Activated CD4-positive, alpha-beta memory T cell treated with anti-CD3 and anti-CD28 coated beads for 36 hours (primary cell): ENCODE results near the gene CACNB4. TPM values are rescaled to one million over a fixed set of nuclear protein-coding genes. Genes with fewer than 3 reads are reported as not detected.
"Not testable (repeated sequence)": the region's sequence is repeated elsewhere in the genome, so short reads cannot be mapped to it uniquely, and the experiment has no call there.

Experiments
- CTCF ChIA-PET: fragments of 350-600 bp; sonication (Branson Sonifier 250); formaldehyde crosslinking; loops from one replicate; lab custom pipeline; 2021; ENCODE audit warnings: antibody characterized with exemption, inconsistent platforms; lab: Charles Lee
- POLR2A ChIA-PET: fragments of 350-600 bp; sonication (Branson Sonifier 250); formaldehyde crosslinking; loops from one replicate; lab custom pipeline; 2021; ENCODE audit warnings: antibody characterized with exemption; lab: Charles Lee
- DNase-seq: peaks from one replicate; pipeline ENCODE4 v3.0.0-alpha.2; 2020
- H3K27ac Mint-ChIP-seq: one replicate; pipeline ENCODE4 v1.8.0; 2021; ENCODE audit warnings: mixed read lengths
- H3K27me3 Mint-ChIP-seq: one replicate; pipeline ENCODE4 v1.8.0; 2021; ENCODE audit warnings: mixed read lengths
- H3K36me3 Mint-ChIP-seq: one replicate; pipeline ENCODE4 v1.8.0; 2021; ENCODE audit warnings: mixed read lengths
- H3K4me1 Mint-ChIP-seq: one replicate; pipeline ENCODE4 v1.8.0; 2021; ENCODE audit warnings: low read depth, mixed read lengths
- H3K4me3 Mint-ChIP-seq: one replicate; pipeline ENCODE4 v1.8.0; 2021; ENCODE audit warnings: mild to moderate bottlenecking, mixed read lengths
- H3K9me3 Mint-ChIP-seq: one replicate; pipeline ENCODE4 v1.8.0; 2021; ENCODE audit warnings: mixed read lengths
- intact Hi-C: fragments of 100-400 bp; cut with micrococcal nuclease; formaldehyde crosslinking; loops from one replicate; pipeline ENCODE4 v1.15.1; 2023
- total RNA-seq, 2 experiments: library from RNA; stranded (reverse); gene quantifications; one replicate each; pipeline ENCODE4 v1.2.3, GENCODE V29; 2021

Gene CACNB4
- total RNA-seq, 2 experiments from 2014 or later = 0.19 to 0.48 TPM

DNA sequence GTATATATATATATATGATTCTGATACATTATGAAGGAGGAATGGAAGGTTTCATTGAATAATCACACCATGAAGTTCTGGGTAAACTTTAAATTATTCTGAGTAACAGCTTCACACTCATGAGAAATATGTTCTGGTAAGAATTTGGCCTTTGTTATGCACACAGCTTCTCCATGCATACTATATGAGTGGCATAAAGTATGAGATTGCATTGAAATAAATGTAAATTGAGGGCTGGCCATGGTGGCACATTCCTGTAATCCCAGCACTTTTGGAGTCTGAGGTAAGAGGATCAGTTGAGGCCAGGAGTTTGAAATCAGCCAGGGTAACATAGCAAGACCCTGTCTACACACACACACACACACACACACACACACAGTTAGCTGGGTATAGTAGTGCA, 220.6 kb downstream of the CACNB4 start:
- POLR2A ChIA-PET = no interaction called here
- Mint-ChIP-seq H3K4me1 (peaks cover 11% of the 10 kb centered on the region), H3K27ac (no peak overlapping the region), H3K4me3 (no peak overlapping the region), H3K27me3 (no peaks in the 10 kb centered on the region), H3K9me3 (no peaks in the 10 kb centered on the region), H3K36me3 (no peaks in the 10 kb centered on the region)
- no peak for DNase-seq
- intact Hi-C loops = loop anchor here (5.0 kb wide), 1 partner anchor 51 kb away; the partner anchor contains the start of gene ARL5A
- CTCF ChIA-PET = no interaction called here

DNA sequence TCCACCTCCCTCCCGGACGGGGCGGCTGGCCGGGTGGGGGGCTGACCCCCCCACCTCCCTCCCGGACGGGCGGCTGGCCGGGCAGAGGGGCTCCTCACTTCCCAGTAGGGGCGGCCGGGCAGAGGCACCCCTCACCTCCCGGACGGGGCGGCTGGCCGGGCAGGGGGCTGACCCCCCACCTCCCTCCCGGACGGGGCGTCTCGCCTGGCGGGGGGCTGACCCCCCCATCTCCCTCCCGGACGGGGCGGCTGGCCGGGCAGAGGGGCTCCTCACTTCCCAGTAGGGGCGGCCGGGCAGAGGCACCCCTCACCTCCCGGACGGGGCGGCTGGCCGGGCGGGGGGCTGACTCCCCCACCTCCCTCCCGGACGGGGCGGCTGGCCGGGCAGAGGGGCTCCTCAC, 223.2 kb downstream of the CACNB4 start:
- intact Hi-C loops = loop anchor here (5.0 kb wide), 1 partner anchor 48 kb away; the partner anchor contains the start of gene ARL5A
- H3K36me3 Mint-ChIP-seq, H3K27ac Mint-ChIP-seq, H3K4me3 Mint-ChIP-seq, H3K9me3 Mint-ChIP-seq, POLR2A ChIA-PET, DNase-seq, CTCF ChIA-PET, H3K27me3 Mint-ChIP-seq: not testable (repeated sequence)
- peaks cover 11% of the 10 kb centered on the region for H3K4me1 Mint-ChIP-seq

DNA sequence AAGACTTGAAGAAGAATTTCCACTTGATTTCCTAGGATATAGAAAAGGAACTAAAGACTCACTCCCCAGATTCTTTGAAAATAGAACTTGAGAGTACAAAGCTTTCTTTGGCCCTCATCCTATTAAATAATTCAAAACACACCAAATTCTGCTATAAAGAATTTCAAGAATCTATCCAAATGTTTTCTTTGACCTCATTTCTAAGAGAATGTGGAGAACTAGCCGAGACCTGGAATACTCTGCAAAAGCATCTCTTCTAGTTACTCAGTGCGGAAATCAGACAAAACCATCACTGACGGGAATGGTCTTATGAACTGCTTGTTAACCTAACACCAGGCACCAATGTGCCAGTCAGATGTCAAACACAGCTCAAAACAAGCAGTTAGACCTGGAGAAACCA, 226.4 kb downstream of the CACNB4 start:
- H3K9me3 Mint-ChIP-seq = no peaks in the 10 kb centered on the region

DNA sequence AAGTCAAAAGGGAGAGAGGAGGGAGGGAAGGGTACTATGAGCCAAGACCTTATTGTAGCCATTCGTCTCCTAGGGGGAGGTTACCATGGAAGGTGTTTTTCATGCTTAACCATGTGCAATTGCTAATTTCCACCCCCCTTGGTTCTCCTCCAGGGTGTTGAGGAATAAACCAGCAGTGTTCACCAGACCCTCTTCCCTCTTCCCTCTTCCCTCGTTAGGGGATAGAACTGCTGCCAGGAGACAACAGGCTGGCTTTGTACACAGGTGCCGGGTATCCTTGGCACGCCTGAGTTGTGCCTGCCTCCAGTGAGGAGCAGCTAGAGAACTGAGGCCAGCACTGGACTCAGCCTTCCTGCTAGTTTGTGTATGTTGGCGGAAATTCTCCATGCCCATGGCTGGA, 229.6 kb downstream of the CACNB4 start:
- Mint-ChIP-seq H3K36me3 (no peaks in the 10 kb centered on the region), H3K27ac (no peak overlapping the region), H3K4me3 (no peak overlapping the region), H3K4me1 (no peaks in the 10 kb centered on the region), H3K9me3 (no peaks in the 10 kb centered on the region), H3K27me3 (peaks cover 6% of the 10 kb centered on the region)
- intact Hi-C loops = no loop called here
- POLR2A ChIA-PET = no interaction called here
- CTCF ChIA-PET = no interaction called here
- no peak for DNase-seq

More for the DNA sequence above, 226.4 kb downstream of the CACNB4 start:
- no peak for DNase-seq
- peaks cover 2% of the 10 kb centered on the region for H3K27me3 Mint-ChIP-seq
- no peak overlapping the region for H3K4me3 Mint-ChIP-seq
- H3K36me3 Mint-ChIP-seq = no peaks in the 10 kb centered on the region
- no peaks in the 10 kb centered on the region for H3K4me1 Mint-ChIP-seq
- no peak overlapping the region for H3K27ac Mint-ChIP-seq
- POLR2A ChIA-PET = no interaction called here
- CTCF ChIA-PET = no interaction called here
- intact Hi-C loops = no loop called here

DNA sequence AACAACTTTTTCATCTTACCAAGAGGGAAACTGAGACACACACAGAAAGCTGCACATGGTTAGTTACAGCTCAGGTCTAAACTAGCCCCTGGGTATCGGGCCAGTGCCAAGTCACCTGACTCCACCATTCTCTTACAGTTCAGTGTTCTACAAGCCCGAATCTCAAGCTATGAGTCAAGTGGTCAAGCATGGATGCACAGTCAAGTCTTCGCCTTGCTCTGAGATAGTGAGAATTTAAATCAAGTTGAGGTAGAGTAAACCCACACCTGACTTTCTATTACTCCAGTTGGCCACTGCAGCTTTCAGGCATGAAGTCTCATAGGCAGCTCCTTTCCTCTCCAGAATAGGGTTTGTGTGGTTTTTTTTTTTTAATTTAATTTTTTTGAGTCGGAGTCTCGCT, 236.1 kb downstream of the CACNB4 start:
- Mint-ChIP-seq H3K36me3 (no peaks in the 10 kb centered on the region), H3K27ac (no peak overlapping the region), H3K4me3 (no peak overlapping the region), H3K9me3 (no peaks in the 10 kb centered on the region), H3K27me3 (peaks cover 6% of the 10 kb centered on the region), H3K4me1 (no peaks in the 10 kb centered on the region)
- POLR2A ChIA-PET = no interaction called here
- intact Hi-C loops = no loop called here
- CTCF ChIA-PET = interaction anchor here (1.3 kb wide), 1 partner anchor 9 kb away, joined by 4 read pairs; no protein-coding TSS in a partner anchor
- DNase-seq = no peak

DNA sequence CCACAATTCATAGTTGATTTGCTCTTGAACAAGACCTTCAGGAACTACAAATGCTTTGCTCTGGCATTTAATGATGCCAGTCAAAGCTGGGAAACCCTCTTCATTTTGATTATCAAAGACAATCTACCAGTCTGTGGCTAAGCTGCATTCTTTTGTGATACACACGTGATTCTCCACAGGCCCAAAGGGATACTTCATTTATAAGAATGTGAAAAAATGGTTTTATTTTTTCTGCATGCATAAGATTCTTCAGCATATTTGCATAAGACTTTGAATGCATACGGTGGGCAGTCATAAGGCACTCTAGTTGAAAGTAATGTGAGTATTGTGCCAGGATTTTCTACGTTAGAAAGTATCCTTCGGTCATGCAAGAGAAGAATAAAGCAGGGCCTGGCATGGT, 237.7 kb downstream of the CACNB4 start:
- CTCF ChIA-PET = no interaction called here
- Mint-ChIP-seq H3K27ac (no peak overlapping the region), H3K36me3 (no peaks in the 10 kb centered on the region), H3K27me3 (peaks cover 6% of the 10 kb centered on the region), H3K4me3 (no peak overlapping the region), H3K4me1 (no peaks in the 10 kb centered on the region), H3K9me3 (no peaks in the 10 kb centered on the region)
- no peak for DNase-seq
- intact Hi-C loops = no loop called here
- POLR2A ChIA-PET = no interaction called here

DNA sequence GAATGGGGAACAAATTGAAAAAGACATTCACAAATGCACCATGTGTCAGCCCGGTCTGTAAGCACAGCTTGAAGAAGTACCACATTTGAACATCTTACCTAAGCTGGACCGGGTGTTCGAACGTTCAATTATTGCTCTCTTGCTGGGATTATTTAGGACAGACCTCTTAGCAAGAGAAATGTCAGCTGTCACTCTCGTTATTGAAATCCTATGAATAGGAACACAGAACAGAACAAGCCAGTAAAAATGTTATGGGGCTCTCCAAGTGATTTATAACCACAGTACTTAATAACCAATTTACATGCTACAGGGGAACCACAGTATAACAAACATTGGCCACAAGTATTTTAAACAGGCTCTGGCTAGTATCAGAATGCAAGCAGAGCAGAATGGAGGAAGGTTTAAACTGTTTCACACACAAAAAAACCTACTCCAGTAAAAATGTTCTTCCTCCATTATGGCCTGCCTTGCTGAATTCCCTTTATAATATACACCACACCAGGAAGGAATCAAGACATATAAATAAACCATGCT, 238.2 kb downstream of the CACNB4 start:
- Mint-ChIP-seq H3K9me3 (no peaks in the 10 kb centered on the region), H3K4me1 (no peaks in the 10 kb centered on the region)

DNA sequence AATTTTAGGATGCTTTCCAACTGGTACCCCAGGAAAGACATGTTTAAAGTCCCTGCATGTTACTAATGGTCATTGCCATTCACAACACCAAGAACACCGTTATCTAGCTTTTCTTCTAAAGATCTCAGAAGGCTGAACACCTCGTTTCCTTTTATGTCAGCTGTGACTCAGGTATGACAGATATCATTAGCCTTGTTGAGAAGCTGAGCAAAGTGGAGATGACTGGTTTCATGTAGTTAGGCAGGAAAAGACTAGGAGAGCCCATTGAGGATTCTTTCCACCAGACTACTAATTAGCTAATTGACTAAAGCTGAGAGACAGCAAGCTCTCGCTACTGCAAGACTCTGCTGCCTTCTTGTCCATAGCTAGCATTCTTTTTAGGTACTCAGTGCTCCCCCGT, 238.6 kb downstream of the CACNB4 start:
- Mint-ChIP-seq H3K36me3 (no peaks in the 10 kb centered on the region), H3K27me3 (peaks cover 2% of the 10 kb centered on the region), H3K4me3 (no peak overlapping the region), H3K9me3 (no peaks in the 10 kb centered on the region), H3K27ac (no peak overlapping the region), H3K4me1 (no peaks in the 10 kb centered on the region)
- DNase-seq = no peak
- ChIA-PET POLR2A (no interaction called here), CTCF (no interaction called here)
- intact Hi-C loops = no loop called here

More for the DNA sequence above, 238.2 kb downstream of the CACNB4 start:
- CTCF ChIA-PET = no interaction called here
- Mint-ChIP-seq H3K27me3 (peaks cover 6% of the 10 kb centered on the region), H3K36me3 (no peaks in the 10 kb centered on the region), H3K4me3 (no peak overlapping the region), H3K27ac (no peak overlapping the region)
- no peak for DNase-seq
- POLR2A ChIA-PET = no interaction called here
- intact Hi-C loops = no loop called here

DNA sequence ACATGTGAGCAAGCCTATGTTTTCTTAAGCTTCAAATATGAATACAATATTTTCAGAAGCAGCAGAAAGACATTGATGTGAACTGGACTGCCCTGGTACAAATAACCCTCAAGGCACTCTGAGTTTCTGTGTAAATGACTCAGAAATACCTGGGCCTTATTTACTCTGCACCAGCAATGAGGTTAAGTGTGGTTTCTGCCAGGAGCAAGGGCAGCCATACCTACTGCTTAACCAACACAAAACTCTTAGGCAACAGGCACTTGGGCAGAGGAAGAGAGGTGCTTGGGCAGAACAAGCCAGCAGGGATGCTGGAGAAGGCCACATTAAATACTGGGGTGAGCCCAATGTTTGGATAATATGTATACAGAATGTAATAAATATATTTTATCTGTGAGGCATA, 241.2 kb downstream of the CACNB4 start:
- Mint-ChIP-seq H3K4me3 (no peak overlapping the region), H3K4me1 (no peaks in the 10 kb centered on the region), H3K36me3 (no peaks in the 10 kb centered on the region), H3K9me3 (no peaks in the 10 kb centered on the region), H3K27ac (no peak overlapping the region), H3K27me3 (no peaks in the 10 kb centered on the region)
- CTCF ChIA-PET = no interaction called here
- intact Hi-C loops = no loop called here
- DNase-seq = no peak
- POLR2A ChIA-PET = no interaction called here

DNA sequence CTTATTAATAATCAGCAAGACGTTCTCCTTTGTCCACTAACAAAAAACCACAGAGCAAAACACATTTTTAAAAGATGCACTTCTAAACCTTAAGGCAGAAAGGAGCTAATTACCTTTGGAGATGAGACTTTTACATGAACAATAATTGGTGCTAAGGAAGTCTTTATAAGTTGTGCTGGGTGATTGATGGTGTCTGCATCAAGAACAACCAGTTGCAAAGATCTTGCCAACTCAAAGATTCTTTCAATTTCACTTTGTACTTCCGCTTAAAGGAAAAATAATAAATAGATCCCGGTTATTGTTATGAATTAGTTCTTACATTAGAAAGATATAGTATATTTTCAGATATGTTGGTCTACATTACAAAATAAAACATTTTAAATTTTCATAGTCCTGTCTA, 243.7 kb downstream of the CACNB4 start:
- Mint-ChIP-seq H3K27me3 (no peaks in the 10 kb centered on the region), H3K27ac (no peak overlapping the region), H3K36me3 (no peaks in the 10 kb centered on the region), H3K4me1 (no peaks in the 10 kb centered on the region), H3K4me3 (no peak overlapping the region), H3K9me3 (no peaks in the 10 kb centered on the region)
- POLR2A ChIA-PET = no interaction called here
- CTCF ChIA-PET = no interaction called here
- intact Hi-C loops = no loop called here
- DNase-seq = no peak

DNA sequence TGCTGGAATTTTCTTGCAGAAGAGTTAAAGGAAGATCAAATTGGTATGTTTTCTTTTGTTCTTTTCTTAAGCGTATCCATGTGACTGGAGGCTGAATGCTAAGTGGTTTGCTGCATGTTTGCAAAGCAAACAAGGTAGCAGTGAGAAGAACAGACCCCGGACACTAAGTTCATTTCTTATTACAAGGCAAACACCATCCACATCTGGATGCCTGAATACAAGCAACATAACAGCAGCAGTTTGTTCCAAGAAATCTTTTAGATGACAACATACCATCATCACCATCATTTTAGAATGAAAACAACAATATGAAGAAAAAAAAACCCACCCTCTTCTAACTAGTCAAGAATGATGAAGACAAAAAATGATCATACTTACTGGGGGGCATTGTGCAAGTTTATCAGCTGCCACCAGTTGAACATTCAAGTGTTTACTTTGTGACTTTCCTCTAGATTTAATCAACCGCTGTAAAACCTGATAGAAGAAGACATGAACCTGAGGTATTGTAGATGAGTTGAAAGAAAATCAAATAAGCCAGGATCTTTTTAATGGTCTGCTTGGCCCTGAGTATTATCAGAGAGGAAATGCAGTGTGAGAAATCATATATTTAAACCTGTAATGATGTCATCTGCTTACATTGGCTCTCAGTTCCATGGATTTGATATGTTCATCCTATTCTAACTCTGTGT, 245.6 kb downstream of the CACNB4 start:
- CTCF ChIA-PET = no interaction called here
- no peaks in the 10 kb centered on the region for H3K9me3 Mint-ChIP-seq
- H3K4me1 Mint-ChIP-seq = no peaks in the 10 kb centered on the region
- POLR2A ChIA-PET = no interaction called here
- no peak overlapping the region for H3K27ac Mint-ChIP-seq
- H3K4me3 Mint-ChIP-seq = no peak overlapping the region
- no peak for DNase-seq
- no peaks in the 10 kb centered on the region for H3K27me3 Mint-ChIP-seq
- intact Hi-C loops = no loop called here
- H3K36me3 Mint-ChIP-seq = no peaks in the 10 kb centered on the region

DNA sequence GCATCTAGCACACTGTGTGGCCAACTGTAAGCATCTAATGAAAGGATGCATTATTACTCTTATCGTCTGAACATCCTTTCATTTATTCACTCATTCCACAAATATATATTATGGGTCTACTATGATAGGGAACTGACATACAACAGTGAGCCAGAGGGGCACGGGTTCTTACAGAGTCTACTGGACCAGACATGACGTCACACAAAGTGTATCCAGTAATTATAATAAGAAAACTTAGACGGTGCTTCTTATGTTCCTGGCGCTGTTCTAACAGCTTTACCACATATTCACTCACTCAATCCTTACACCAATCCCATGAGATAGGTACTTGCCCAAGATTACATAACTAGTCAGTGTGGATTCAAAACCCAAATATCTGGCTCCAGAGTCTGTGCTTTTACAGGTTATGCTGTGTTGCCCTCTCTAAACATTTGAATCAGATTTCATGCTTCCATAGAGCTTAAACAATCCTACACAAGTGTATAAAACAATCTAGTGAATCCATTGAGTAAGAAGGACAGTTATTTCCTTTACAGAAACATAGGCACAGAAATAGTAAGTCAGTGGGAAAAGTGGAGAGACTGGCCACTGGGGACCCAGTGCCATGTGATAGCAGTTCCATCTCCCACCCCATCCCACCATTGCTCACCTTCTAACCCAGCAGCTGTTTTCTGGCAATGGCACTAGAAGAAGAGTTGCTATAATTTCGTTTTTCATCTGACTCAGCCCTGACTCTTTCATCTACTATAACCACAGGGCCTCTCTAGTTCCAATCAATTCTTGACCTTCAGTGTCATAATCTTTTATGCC, 246.4 kb downstream of the CACNB4 start:
- ChIA-PET POLR2A (no interaction called here), CTCF (no interaction called here)
- no peaks in the 10 kb centered on the region for H3K36me3 Mint-ChIP-seq
- H3K27me3 Mint-ChIP-seq = peaks cover 1% of the 10 kb centered on the region
- no peak overlapping the region for H3K4me3 Mint-ChIP-seq
- H3K27ac Mint-ChIP-seq = no peak overlapping the region
- intact Hi-C loops = no loop called here
- H3K9me3 Mint-ChIP-seq = no peaks in the 10 kb centered on the region
- no peak for DNase-seq
- H3K4me1 Mint-ChIP-seq = no peaks in the 10 kb centered on the region
